Tibial artery (tissue), 4 donors: Measurements from ENCODE around the gene WDR37.

Experiments
- DNase-seq, 2 donors: peaks; one replicate each; pipeline ENCODE4 v3.0.0-alpha.2; 2019
- H3K27ac ChIP-seq, 2 donors: fragments of 200-600 bp; sonication (generic) in 1 of 2; 1 replicate in 1 of 2; 2 replicates in 1 of 2; pipeline ENCODE4 v1.5.1; 2018 to 2019; ENCODE audit warnings: mild to moderate bottlenecking in 1 of 2
- H3K27me3 ChIP-seq, 2 donors: fragments of 200-600 bp; sonication (generic) in 1 of 2; one replicate each; pipeline versions ENCODE4 v1.5.1 to v1.6.0; 2016 to 2019
- H3K36me3 ChIP-seq, 3 donors: fragments of 200-600 bp; sonication (generic) in 2 of 3; one replicate each; pipeline ENCODE4 v1.5.1; 2016 to 2019; ENCODE audit warnings: mild to moderate bottlenecking in 2 of 3
- H3K4me1 ChIP-seq, 4 donors: fragments of 200-600 bp; sonication (generic) in 2 of 4; 1 replicate in 3 of 4; 2 replicates in 1 of 4; pipeline ENCODE4 v1.5.1; 2016 to 2019
- H3K4me3 ChIP-seq, 2 donors: fragments of 200-600 bp; sonication (generic) in 1 of 2; 1 replicate in 1 of 2; 2 replicates in 1 of 2; pipeline ENCODE4 v1.5.1; 2018 to 2019; ENCODE audit warnings: mild to moderate bottlenecking in 2 of 2
- H3K9me3 ChIP-seq, 3 donors: fragments of 200-600 bp; sonication (generic) in 1 of 3; one replicate each; pipeline ENCODE4 v1.5.1; 2016 to 2019
- CTCF ChIP-seq, 2 experiments: fragments of 200-600 bp in 1 of 2; fragments of 450-650 bp in 1 of 2; IDR thresholded peaks; one replicate each; pipeline ENCODE4 v1.5.1; 2017 to 2019; ENCODE audit warnings: antibody characterized with exemption in 2 of 2, mild to moderate bottlenecking in 1 of 2, moderate library complexity in 1 of 2
- intact Hi-C: fragments of 100-400 bp; cut with DNase I; formaldehyde crosslinking; loops from one replicate; pipeline ENCODE4 v1.15.0; 2023; ENCODE audit warnings: low total_unique reads

The WDR37 gene

GRCh38 chr10:1174022-1174421 lies 117.8 kb downstream of the WDR37 start:
- no peaks in the 10 kb centered on the region for H3K4me1 ChIP-seq
- H3K36me3 ChIP-seq: no peaks in the 10 kb centered on the region
- TF ChIP-seq CTCF (IDR thresholded peaks at IDR 0.05): no peak
- no peak overlapping the region for H3K27ac ChIP-seq
- no peaks in the 10 kb centered on the region for H3K9me3 ChIP-seq
- H3K27me3 ChIP-seq: peaks cover 0 to 9% of the 10 kb centered on the region in 2 donors
- H3K4me3 ChIP-seq: no peak overlapping the region
- peak in 1 of 2 donors; percentile 11 for DNase-seq
- intact Hi-C loops: no loop called here

DNA sequence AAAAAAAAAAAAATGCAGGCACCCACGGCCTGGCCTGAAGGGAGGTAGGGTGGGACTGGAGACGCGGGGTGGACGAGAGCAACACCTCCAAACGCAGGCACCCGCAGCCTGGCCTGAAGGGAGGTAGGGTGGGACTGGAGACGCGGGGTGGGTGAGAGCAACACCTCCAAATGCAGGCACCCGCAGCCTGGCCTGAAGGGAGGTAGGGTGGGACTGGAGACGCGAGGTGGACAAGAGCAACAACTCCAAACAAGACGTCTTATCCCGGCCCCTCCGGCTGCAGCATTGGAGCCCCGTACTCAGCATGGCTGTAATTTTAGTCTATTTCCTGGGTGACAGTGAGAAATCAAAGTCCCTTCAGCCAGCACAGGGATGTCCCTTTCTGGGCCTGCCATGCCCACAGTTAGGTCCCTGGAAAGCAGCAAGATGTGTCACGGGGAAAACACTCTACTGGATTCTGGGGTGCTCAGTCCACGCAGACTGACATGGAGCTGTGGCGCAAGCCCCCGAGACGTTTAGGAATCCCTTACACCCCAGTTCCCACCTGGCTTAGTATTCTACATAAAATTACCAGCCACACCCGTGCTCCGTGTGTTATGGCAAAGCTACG lies 119.9 kb downstream of the WDR37 start:
- H3K36me3 ChIP-seq: no peaks in the 10 kb centered on the region
- DNase-seq: peak in 1 of 2 donors; percentile 55
- TF ChIP-seq CTCF (IDR thresholded peaks at IDR 0.05): no peak
- H3K27ac ChIP-seq: no peak overlapping the region
- no peaks in the 10 kb centered on the region for H3K4me1 ChIP-seq
- no peaks in the 10 kb centered on the region for H3K9me3 ChIP-seq
- H3K27me3 ChIP-seq: peaks cover 0 to 9% of the 10 kb centered on the region in 2 donors
- no peak overlapping the region for H3K4me3 ChIP-seq
- intact Hi-C loops: no loop called here

- no peak overlapping the region for H3K27ac ChIP-seq
- no peaks in the 10 kb centered on the region for H3K36me3 ChIP-seq
- DNase-seq: peak in 1 of 2 donors; percentile 35
- peaks cover 0 to 9% of the 10 kb centered on the region in 2 donors for H3K27me3 ChIP-seq
- intact Hi-C loops: no loop called here
- TF ChIP-seq CTCF (IDR thresholded peaks at IDR 0.05): no peak
- no peak overlapping the region for H3K4me3 ChIP-seq
- H3K4me1 ChIP-seq: no peaks in the 10 kb centered on the region
- H3K9me3 ChIP-seq: no peaks in the 10 kb centered on the region
These were observed 121.8 kb downstream of the WDR37 start for GRCh38 chr10:1177936-1178335.

DNA sequence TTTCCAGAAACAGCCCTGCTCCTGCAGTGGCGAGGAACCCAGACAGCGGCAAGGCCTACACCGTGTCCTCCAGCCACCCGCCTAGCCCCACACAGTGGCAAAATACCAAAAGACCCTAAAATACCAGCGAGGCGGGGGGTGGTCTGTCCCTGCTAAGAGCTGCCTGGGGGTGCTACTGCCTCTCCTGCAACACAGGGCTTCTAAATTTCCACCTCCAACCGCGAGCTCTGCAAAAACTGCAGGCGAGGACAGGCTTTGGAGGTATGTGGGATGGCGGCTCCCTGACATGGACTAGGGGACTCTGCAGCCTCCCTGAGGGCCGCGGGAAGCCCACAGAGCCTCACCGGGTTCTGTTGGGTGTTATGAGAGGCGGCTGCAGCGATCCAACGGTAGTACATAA lies 122.3 kb downstream of the WDR37 start:
- H3K27ac ChIP-seq: no peak overlapping the region
- peak in 1 of 2 donors; percentile 23 for DNase-seq
- no peaks in the 10 kb centered on the region for H3K4me1 ChIP-seq
- no peaks in the 10 kb centered on the region for H3K36me3 ChIP-seq
- H3K9me3 ChIP-seq: no peaks in the 10 kb centered on the region
- H3K27me3 ChIP-seq: peaks cover 0 to 9% of the 10 kb centered on the region in 2 donors
- no peak overlapping the region for H3K4me3 ChIP-seq
- no peak for TF ChIP-seq CTCF (IDR thresholded peaks at IDR 0.05)
- intact Hi-C loops: no loop called here

DNA sequence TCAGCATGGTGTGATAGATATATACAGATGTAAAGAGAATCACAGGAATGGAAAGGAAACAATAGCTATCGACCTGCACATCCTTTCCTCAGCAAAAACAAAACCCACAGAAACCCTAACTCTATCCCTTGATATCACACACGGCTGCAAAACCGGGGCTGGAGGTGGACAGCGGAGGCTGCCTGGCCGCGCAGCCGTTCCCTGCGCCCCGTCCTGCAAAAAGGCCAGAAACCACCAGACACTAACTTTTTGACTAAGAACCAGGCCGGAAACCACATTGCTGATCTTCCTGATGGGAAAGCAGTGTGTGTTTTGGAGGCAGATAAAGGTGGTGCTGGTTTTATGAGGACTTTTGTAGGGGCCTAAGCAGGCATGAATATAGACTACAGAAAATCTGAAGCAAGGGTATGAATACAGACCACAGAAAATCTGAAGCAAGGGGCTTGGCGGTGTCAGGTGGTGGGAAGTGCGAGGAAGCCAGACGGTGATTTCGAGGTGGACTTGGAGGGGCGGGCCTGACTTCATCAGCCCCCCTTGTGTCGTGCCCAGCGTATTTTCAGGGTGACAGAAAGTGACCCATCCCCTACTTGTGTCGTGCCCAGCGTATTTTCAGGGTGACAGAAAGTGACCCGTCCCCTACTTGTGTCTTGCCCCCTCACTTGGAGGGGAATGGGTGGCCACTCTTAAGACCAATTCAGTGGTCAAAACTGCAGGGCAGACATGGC lies 123.3 kb downstream of the WDR37 start:
- Histone ChIP-seq H3K36me3 (no peaks in the 10 kb centered on the region), H3K27me3 (peaks cover 0 to 12% of the 10 kb centered on the region in 2 donors), H3K4me3 (no peak overlapping the region), H3K9me3 (no peaks in the 10 kb centered on the region), H3K4me1 (no peaks in the 10 kb centered on the region), H3K27ac (no peak overlapping the region)
- intact Hi-C loops: no loop called here
- DNase-seq: peak in 1 of 2 donors; percentile 1
- no peak for TF ChIP-seq CTCF (IDR thresholded peaks at IDR 0.05)
